RWPE1 (cell line): Measurements from ENCODE around the gene HYDIN.

Experiments used
- CTCF ChIA-PET: fragments of 350-600 bp; sonication (Branson Sonifier 250); formaldehyde crosslinking; extraction: SDS; loops from one replicate; lab custom pipeline; 2021; lab: Yijun Ruan, JAX
- POLR2A ChIA-PET: fragments of 400-600 bp; formaldehyde crosslinking; extraction: SDS; loops from one replicate; lab custom pipeline; 2020; ENCODE audit warnings: antibody characterized with exemption; ENCODE audit not compliant: low non-redundant PET; lab: Yijun Ruan, JAX
- DNase-seq: peaks from one replicate; pipeline ENCODE4 v3.0.0; 2012; ENCODE audit warnings: low spot score
- H3K27ac ChIP-seq: fragments of 450-650 bp; 2 replicates; pipeline ENCODE4 v1.5.1; 2017
- TF ChIP-seq, protein P1 (sequence below): fragments of 450-650 bp; conservative IDR thresholded peaks from 2 replicates; pipeline ENCODE4 v1.5.1; 2017; ENCODE audit warnings: low read depth, mild to moderate bottlenecking

The HYDIN gene

DNA sequence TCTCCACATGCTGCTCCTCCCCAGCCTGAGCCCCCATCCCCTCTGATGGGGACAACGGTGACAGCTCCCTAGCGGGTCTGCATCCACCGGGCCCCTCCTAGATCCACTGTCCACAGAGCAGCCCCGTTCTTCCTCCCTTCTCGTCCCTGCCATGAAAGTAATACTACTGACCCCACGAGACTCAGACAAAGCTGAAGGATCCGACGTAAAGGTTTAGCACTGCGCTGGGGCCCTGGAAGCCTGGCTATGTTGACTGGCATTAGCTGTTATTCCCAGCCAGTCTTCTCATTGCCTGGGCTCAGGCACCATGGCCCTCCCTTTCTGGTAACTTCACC, 460.3 kb downstream of the HYDIN start:
- CTCF ChIA-PET: interaction anchor here (0.6 to 2.7 kb wide), 15 partner anchors 9 to 641 kb away, joined by 3 to 19 read pairs (median 3); no protein-coding TSS in a partner anchor
- no peak for DNase-seq
- POLR2A ChIA-PET: interaction anchor here (1.2 kb wide), 1 partner anchor 103 kb away, joined by 3 read pairs; no protein-coding TSS in a partner anchor
- peak overlapping the region; percentile 87 for H3K27ac ChIP-seq
- TF ChIP-seq, protein P1, sequence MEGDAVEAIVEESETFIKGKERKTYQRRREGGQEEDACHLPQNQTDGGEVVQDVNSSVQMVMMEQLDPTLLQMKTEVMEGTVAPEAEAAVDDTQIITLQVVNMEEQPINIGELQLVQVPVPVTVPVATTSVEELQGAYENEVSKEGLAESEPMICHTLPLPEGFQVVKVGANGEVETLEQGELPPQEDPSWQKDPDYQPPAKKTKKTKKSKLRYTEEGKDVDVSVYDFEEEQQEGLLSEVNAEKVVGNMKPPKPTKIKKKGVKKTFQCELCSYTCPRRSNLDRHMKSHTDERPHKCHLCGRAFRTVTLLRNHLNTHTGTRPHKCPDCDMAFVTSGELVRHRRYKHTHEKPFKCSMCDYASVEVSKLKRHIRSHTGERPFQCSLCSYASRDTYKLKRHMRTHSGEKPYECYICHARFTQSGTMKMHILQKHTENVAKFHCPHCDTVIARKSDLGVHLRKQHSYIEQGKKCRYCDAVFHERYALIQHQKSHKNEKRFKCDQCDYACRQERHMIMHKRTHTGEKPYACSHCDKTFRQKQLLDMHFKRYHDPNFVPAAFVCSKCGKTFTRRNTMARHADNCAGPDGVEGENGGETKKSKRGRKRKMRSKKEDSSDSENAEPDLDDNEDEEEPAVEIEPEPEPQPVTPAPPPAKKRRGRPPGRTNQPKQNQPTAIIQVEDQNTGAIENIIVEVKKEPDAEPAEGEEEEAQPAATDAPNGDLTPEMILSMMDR: no peak

DNA sequence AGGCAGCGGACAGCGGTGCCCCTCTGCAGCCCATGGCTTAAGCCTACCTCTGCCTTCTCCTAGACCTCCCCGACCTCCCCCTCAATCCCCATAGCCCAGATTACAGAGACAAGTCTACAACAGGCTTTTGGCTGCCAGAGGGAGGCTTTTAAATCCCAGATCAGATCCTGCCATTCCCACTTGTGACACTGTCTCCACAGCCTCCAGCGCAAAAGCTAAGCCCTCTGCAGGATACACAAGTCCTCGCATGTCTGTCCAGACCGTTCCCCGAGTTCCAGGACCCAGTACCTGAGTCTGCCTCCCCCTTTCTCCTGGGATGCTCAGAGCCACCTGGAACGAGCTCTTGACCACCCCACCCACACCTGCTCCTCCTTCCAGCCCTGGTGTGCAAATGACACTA, 460.8 kb downstream of the HYDIN start:
- POLR2A ChIA-PET: no interaction called here
- DNase-seq: no peak
- CTCF ChIA-PET: interaction anchor here (0.6 to 2.7 kb wide), 4 partner anchors 31 to 1033 kb away, joined by 3 to 19 read pairs (median 4); no protein-coding TSS in a partner anchor
- TF ChIP-seq, protein P1: no peak
- H3K27ac ChIP-seq: peak overlapping the region; percentile 87

DNA sequence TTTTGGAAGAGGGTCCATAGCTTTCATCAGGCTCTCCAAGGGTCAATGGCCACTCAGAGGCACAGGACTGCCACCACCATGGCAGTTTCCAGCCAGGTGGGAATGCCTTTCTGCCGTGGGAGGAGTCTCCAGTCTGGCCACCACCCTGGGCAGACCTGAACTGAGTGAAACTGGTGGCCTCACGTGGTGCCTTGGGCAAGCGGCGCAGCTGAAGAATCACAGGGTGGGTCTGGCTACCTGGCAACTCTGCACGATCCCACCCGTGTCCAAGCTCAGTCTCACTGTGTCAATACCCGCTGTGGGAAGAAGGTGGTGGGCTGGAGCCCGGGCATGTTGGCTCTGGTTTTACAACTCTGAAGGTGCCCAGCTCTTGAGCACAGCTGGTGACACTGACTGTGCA, 461.4 kb downstream of the HYDIN start:
- DNase-seq: no peak
- CTCF ChIA-PET: interaction anchor here (0.6 to 2.7 kb wide), 3 partner anchors 31 to 1033 kb away, joined by 3 to 19 read pairs (median 3); no protein-coding TSS in a partner anchor
- TF ChIP-seq, protein P1: no peak
- POLR2A ChIA-PET: no interaction called here
- peak overlapping the region; percentile 87 for H3K27ac ChIP-seq

DNA sequence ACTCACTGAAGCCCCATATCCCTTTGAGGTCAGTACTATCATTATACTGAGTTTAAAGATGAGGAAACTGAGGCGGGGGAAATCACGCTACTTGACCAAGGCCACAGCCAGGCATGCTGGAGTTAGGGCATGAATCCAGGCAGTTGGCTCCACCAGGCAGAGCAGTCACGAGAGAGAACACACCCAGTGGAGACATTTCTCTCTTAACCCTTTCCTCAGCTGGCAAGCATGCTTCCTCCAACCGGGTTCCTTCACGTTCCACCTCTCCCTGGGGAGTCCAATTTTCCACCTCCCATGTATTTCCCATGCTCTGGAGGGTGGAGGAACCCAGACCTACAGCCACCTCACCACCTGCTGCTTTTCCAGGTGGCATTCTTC, 462.3 kb downstream of the HYDIN start:
- TF ChIP-seq, protein P1: no peak
- ChIA-PET CTCF (no interaction called here), POLR2A (interaction anchor here (0.7 kb wide), 1 partner anchor 72 kb away, joined by 6 read pairs; no protein-coding TSS in a partner anchor)
- H3K27ac ChIP-seq: peak overlapping the region; percentile 87
- no peak for DNase-seq

DNA sequence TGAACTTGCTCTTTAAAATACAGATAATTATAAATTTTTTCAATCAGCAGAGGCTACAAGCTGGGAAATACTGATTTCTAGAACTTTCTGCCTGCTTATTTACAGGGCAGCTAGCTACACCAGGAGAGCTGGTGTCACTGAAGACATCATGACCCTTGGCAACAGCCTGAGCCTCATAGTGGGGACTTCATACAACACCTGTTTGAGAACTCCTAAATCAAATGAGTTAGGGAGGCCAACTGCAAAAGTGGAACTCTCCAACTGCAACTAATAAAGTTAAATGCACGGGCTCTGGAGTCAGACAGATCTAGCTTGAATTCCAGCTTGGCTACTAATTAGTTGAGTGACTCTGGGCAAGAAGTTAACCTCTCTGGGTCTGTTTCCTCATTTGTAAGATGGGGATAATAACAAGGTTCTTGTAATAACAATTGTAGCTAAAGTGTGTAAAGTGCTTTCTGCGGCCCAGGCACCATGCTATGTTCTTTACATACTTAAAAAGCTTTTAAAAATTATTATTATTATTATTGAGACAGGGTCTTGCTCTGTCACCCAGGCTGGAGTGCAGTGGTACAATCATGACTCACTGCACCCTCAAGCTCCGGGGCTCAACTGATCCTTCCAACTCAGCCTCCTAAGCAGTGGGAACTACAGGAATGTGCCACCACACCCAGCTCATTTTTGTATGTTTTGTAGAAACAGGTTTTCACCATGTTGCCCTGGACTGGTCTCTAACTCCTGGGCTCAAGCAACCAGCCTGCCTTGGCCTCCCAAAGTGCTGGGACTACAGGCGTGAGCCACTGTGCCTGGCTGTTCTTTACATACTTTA, 462.9 kb downstream of the HYDIN start:
- ChIA-PET POLR2A (no interaction called here), CTCF (no interaction called here)

DNA sequence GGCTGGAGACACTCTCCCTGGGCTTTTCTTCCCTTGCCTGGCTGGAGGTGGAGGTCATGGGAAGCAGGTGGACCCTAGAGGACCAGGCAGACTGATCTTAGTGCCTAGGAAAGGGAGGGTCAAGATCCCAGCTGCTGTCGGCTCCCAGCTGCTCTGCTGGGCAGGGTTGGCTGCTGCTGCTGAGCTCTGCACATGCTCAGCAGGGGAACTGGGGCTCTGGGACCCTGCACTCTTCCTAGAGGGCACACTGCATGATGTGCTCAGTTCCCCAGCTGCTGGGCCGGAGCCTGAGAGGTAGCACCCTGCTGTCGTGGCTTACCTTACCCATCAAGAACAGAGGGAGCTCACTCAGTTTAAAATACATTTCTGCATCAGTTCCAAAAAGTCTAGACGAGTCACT, 463.9 kb downstream of the HYDIN start:
- no peak for DNase-seq
- POLR2A ChIA-PET: no interaction called here
- TF ChIP-seq, protein P1: no peak
- CTCF ChIA-PET: no interaction called here
- H3K27ac ChIP-seq: peak overlapping the region; percentile 42

More for the DNA sequence above, 462.9 kb downstream of the HYDIN start:
- TF ChIP-seq, protein P1: no peak
- H3K27ac ChIP-seq: peak overlapping the region; percentile 87
- no peak for DNase-seq
